ENCODE measurements around the gene RERE. TPM values are rescaled to one million over a fixed set of nuclear protein-coding genes. Genes with fewer than 3 reads are reported as not detected.

Gene RERE
- total RNA-seq, 1 experiment from 2014 or later, result 161 TPM

DNA sequence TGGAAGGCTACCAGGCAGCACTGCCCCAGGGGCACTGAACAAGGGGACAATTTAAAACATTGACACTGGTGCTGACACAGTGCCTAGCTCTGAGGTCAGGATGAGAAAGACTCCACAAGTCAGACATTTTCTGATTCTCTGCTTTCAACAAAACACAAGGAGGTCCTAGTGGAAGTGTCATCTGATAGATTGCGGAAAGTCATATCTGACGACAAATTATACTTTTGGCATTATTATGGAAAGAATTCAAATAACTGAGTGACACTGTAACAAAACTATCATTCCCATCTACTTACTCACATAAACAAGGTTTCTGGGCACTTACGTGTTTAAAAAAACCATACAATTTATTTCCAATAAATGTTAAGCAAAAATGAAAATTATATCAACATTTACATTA, 376.0 kb downstream of the RERE start:
- ATAC-seq (no peak), DNase-seq (ENCODE audit: low spot score) (no peak)
- Mint-ChIP-seq H3K9me3 (peaks cover 7% of the 10 kb centered on the region), H3K36me3 (peaks cover 7% of the 10 kb centered on the region), H3K4me3 (no peak overlapping the region), H3K4me1 (peaks cover 78% of the 10 kb centered on the region), H3K27ac (peak overlapping the region; percentile 78; the same call in 1 of the 2 replicates), H3K27me3 (ENCODE audit: low read depth) (no peaks in the 10 kb centered on the region)
- POLR2A ChIA-PET, result no interaction called here
- CTCF ChIA-PET, result interaction anchor here (0.8 to 1.2 kb wide), 6 partner anchors 10 to 407 kb away, joined by 3 to 5 read pairs (median 4); no protein-coding TSS in a partner anchor
- no peak for TF ChIP-seq ZNF219 (CRISPR knock-in tag; IDR thresholded peaks at IDR 0.05; ENCODE audit: borderline replicate concordance)

DNA sequence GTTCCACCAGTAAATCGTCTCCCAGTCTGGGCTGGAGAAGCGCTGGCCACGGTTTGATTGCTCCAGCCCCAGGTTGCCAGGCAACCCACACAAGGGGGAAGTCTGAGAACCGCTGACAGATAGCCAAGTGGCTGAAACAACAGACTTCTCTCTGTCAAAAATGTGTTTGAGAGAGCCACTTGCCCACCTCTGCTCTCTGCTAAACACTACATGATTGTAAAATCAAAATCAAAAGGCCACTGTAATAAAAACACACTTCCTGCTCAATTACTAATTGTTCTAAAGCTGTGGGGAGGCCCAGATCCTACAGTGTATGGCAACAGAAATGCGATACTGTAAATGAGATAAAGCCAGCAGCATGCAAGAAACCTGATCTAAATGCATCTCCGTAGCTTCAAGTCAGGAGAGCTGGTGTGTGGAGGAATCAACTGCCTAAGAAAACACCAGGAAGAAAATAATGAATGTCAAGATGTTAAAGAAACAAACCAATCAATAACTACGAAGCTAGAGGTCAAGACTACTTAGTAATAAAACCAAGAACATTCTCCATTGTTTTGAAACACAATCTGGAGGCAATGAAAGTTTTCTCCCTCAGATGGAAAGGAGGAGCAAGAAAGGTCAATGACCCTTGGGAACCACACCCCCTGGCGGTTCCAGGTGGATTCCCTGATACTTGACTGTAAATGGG, 378.3 kb downstream of the RERE start:
- TF ChIP-seq FOXP4 (CRISPR knock-in tag; IDR thresholded peaks at IDR 0.05), result no peak
- TF ChIP-seq, protein P1, sequence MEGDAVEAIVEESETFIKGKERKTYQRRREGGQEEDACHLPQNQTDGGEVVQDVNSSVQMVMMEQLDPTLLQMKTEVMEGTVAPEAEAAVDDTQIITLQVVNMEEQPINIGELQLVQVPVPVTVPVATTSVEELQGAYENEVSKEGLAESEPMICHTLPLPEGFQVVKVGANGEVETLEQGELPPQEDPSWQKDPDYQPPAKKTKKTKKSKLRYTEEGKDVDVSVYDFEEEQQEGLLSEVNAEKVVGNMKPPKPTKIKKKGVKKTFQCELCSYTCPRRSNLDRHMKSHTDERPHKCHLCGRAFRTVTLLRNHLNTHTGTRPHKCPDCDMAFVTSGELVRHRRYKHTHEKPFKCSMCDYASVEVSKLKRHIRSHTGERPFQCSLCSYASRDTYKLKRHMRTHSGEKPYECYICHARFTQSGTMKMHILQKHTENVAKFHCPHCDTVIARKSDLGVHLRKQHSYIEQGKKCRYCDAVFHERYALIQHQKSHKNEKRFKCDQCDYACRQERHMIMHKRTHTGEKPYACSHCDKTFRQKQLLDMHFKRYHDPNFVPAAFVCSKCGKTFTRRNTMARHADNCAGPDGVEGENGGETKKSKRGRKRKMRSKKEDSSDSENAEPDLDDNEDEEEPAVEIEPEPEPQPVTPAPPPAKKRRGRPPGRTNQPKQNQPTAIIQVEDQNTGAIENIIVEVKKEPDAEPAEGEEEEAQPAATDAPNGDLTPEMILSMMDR (IDR thresholded peaks at IDR 0.05), result peak; percentile 35; the same call in 1 of the 2 replicates
- POLR2A ChIA-PET, result no interaction called here

DNA sequence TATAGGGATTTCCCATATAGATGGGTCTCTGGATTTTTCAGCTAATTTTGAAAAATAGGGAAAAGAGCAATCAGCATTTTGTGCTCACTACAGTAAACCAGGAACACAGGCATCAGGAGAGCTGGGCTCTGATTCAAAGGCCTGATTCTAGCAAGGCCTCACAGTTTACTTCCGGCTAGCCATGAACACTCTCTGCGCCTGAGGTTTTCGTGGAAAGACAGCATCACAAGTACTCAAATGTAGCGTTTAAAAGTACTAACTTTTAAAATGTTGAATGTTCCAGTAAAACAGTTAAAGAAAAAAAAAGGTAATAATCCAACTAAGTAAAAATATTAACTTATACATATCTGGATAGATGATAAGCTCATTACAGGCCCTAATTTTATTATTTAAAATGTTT, 379.0 kb downstream of the RERE start:
- DNase-seq (ENCODE audit: low spot score) (no peak), ATAC-seq (no peak)
- Mint-ChIP-seq H3K36me3 (peaks cover 7% of the 10 kb centered on the region), H3K4me3 (no peak overlapping the region), H3K27ac (peak overlapping the region; percentile 37; the same call in 1 of the 2 replicates), H3K27me3 (ENCODE audit: low read depth) (no peaks in the 10 kb centered on the region), H3K9me3 (peaks cover 7% of the 10 kb centered on the region), H3K4me1 (peaks cover 61% of the 10 kb centered on the region)
- ChIA-PET POLR2A (no interaction called here), CTCF (interaction anchor here (0.7 to 2.1 kb wide), 8 partner anchors 10 to 447 kb away, joined by 3 to 11 read pairs (median 4); no protein-coding TSS in a partner anchor)
- TF ChIP-seq SMAD4 (CRISPR knock-in tag; IDR thresholded peaks at IDR 0.05), result no peak
- TF ChIP-seq OVOL2 (CRISPR knock-in tag; IDR thresholded peaks at IDR 0.05; ENCODE audit: borderline replicate concordance), result no peak
- TF ChIP-seq ZNF263 (CRISPR knock-in tag; IDR thresholded peaks at IDR 0.05; ENCODE audit: low read depth), result no peak
- no peak for TF ChIP-seq CDX4 (CRISPR knock-in tag; IDR thresholded peaks at IDR 0.05; ENCODE audit: borderline replicate concordance)
- TF ChIP-seq, protein P2, sequence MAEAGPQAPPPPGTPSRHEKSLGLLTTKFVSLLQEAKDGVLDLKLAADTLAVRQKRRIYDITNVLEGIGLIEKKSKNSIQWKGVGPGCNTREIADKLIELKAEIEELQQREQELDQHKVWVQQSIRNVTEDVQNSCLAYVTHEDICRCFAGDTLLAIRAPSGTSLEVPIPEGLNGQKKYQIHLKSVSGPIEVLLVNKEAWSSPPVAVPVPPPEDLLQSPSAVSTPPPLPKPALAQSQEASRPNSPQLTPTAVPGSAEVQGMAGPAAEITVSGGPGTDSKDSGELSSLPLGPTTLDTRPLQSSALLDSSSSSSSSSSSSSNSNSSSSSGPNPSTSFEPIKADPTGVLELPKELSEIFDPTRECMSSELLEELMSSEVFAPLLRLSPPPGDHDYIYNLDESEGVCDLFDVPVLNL (CRISPR knock-in tag; IDR thresholded peaks at IDR 0.05; ENCODE audit: borderline replicate concordance, low read depth), result no peak
- no peak for TF ChIP-seq SP1 (CRISPR knock-in tag; conservative IDR thresholded peaks at IDR 0.05)
- no peak for TF ChIP-seq ZNF317 (CRISPR knock-in tag; IDR thresholded peaks at IDR 0.05; ENCODE audit: borderline replicate concordance, low read depth)
- no peak for TF ChIP-seq ZNF532 (CRISPR knock-in tag; IDR thresholded peaks at IDR 0.05; ENCODE audit: borderline replicate concordance)
- no peak for TF ChIP-seq ATF1 (CRISPR knock-in tag; IDR thresholded peaks at IDR 0.05)
- TF ChIP-seq IRF2 (CRISPR knock-in tag; IDR thresholded peaks at IDR 0.05; ENCODE audit: borderline replicate concordance, low read depth), result no peak
- no peak for TF ChIP-seq ZNF121 (CRISPR knock-in tag; IDR thresholded peaks at IDR 0.05)
- TF ChIP-seq, protein P3, sequence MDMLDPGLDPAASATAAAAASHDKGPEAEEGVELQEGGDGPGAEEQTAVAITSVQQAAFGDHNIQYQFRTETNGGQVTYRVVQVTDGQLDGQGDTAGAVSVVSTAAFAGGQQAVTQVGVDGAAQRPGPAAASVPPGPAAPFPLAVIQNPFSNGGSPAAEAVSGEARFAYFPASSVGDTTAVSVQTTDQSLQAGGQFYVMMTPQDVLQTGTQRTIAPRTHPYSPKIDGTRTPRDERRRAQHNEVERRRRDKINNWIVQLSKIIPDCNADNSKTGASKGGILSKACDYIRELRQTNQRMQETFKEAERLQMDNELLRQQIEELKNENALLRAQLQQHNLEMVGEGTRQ (CRISPR knock-in tag; IDR thresholded peaks at IDR 0.05), result no peak

More for the DNA sequence above, 378.3 kb downstream of the RERE start:
- ATAC-seq (peak; percentile 42), DNase-seq (ENCODE audit: low spot score) (peak; percentile 72)
- Mint-ChIP-seq H3K27me3 (ENCODE audit: low read depth) (no peaks in the 10 kb centered on the region), H3K4me1 (peaks cover 67% of the 10 kb centered on the region), H3K27ac (peak overlapping the region; percentile 93), H3K9me3 (peaks cover 7% of the 10 kb centered on the region), H3K36me3 (peaks cover 7% of the 10 kb centered on the region), H3K4me3 (peak overlapping the region; percentile 15; the same call in 1 of the 2 replicates)
- CTCF ChIA-PET, result interaction anchor here (0.9 to 2.1 kb wide), 12 partner anchors 10 to 447 kb away, joined by 3 to 11 read pairs (median 4); no protein-coding TSS in a partner anchor

Measured in WTC11 (cell line).